ENCODE measurements around the gene RAD9B.
"Not testable (repeated sequence)": the region's sequence is repeated elsewhere in the genome, so short reads cannot be mapped to it uniquely, and the experiment has no call there.

The RAD9B gene

DNA sequence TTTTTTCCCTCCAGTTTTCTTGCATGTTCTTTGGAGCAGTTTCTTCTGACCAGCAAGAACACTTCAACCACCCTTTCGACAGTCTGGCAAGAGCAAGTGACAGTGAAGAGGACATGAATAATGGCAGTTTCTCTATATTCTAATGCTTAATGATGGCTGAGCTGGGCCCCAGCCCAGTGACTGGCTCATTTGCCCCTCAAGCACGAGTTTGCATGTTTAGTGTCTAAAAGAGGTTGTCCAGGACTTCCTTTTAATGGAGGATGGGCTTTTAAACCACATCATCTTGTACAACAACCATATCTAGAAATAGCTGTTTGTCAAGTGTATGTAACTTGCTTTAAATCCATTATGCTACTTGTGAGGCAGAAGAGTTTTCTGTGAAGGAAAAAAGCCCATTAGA is 28.4 kb downstream of the RAD9B start:
- no peak for DNase-seq

DNA sequence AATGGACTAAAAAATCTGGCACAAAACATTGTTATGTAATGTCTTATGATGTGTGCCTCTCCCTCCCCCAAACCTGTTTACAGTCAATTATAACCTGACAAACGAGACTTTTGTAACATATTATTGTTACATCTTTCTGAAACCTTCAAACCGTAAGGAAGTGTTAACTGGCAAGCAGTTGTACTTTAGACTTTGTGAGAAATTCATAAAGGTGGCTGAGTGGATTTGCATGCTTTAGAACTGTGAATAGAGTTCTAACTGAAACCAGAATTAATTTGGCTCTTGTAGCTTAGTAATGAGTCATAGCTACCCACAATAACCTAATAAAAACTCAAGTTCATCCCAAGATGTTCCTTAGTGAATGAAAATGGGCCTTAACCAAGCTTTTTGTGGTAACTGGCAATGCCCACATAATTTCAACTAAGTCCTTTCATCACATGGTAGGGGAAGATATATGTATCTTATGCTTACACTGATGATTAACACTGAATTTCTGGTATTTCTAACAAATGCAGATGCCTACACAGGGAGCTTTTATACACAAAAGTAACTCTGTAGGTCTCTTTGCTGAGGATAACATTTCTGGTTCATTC is 29.7 kb downstream of the RAD9B start:
- DNase-seq = no peak

DNA sequence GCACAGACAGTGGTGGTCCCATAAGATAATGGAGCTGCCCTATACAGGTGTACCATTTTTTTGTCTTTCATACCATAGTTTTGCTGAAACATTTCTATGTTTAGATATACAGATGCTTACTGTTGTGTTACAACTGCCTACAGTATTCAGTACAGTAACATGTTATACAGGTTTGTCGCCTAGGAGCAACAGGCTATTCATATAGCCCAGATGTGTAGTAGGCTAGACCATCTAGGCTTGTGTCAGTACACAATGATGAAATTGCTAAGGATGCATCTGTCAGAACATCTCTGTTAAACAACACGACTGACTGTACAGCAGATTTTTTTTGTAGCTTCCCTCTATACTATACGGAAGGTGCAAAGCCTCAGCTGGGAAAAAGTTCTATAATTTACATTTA is 30.5 kb downstream of the RAD9B start:
- no peak for DNase-seq

DNA sequence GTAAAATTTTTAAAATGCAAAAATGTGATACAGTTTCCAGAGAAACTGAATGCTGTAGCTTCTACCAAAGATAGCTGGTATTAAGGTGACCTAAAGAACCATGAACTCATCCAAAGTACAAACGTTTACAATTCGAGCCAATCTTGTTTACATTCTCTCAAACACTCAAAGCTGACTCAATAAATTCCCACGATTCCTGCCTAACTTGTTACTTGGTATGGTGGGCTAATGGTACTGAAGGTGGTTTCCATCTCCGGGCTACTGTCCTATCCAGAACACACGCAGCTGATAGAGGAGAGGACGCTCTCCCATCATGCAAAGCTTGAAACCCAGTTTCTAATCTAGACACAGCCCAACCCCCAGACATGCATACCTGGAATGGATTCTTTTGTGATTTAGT is 31.5 kb downstream of the RAD9B start:
- no peak for DNase-seq

GRCh38 chr12:110534811-110535210 is 32.7 kb downstream of the RAD9B start:
- DNase-seq = no peak

DNA sequence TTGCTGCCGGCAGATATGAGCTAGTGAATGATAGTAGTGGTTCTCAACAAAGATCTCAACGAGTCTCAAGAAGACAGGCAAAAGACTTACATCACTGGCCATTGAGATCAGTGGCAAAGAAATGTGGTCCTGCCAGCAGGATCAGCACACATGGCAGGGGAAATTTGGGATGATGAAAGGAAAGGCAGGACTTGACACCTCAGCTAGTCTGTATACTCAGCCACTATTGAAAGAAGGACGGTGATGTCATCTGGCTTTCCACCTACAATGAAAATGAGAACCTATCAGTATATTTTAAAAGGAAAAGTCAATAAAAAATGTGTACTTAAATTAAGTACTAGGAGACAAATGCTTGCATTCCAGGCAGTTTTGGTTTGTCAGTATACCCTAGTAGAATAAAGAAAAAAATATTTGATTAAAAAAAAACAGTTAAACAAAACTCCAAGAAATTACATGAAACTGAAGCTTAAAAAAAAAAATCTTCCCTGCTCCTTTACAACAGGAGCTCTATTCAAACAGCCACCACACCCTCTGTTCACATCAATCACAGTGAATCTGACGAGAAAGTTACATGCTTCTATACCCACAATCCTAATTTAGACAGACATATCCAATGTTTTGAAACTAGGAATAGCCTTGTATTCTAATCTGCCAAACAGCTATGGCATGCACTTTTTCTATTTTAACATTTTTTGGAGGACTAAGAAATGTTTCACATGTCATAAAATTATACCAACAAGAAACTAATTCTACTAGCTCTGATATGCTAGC is 34.9 kb downstream of the RAD9B start:
- DNase-seq = no peak

- no peak for DNase-seq
These were observed 35.7 kb downstream of the RAD9B start for GRCh38 chr12:110537605-110538409.

GRCh38 chr12:110538869-110539622 is 36.9 kb downstream of the RAD9B start:
- DNase-seq = no peak

DNA sequence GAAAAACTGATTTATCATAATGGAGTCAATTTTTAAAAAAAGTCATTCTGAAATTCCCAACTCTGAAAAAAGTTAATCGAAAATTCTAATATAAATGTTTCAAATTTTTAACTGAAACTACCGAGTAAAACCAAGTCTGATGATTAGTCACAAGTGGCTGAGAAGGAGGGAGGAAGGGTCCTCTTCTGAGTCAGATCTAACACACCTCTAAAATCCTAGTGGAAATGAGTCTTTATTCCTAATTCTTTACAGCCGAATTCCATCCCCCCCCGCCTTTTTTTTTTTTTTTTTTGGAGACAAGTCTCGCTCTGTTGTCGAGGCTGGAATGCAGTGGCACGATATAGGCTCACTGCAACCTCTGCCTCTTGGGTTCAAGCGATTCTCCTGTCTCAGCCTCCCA is 37.9 kb downstream of the RAD9B start:
- no peak for DNase-seq

- no peak for DNase-seq
These were observed 41.3 kb downstream of the RAD9B start for GRCh38 chr12:110543252-110543959.

DNA sequence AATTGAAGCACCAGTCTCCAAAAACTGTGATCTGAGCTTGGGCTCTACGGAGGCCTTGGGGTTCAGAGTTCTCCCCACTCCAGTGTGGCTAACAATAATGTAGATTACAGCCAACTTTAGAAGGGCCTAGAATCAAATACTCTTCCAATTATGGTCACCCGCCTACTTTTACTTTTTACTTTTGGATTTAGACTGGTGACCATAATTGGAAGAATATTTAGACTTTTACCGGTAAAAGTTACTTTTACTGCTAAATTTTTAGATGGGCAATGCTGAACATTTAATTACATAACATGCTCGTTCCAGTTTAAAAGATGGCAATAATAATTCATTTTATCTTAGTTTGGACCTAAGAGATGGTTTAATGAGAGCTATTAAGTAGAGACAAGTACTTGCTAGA is 41.8 kb downstream of the RAD9B start:
- DNase-seq = no peak

- DNase-seq = not testable (repeated sequence)
These were observed 43.1 kb downstream of the RAD9B start for GRCh38 chr12:110545259-110545658.

GRCh38 chr12:110545812-110546211 is 43.7 kb downstream of the RAD9B start:
- no peak for DNase-seq

DNA sequence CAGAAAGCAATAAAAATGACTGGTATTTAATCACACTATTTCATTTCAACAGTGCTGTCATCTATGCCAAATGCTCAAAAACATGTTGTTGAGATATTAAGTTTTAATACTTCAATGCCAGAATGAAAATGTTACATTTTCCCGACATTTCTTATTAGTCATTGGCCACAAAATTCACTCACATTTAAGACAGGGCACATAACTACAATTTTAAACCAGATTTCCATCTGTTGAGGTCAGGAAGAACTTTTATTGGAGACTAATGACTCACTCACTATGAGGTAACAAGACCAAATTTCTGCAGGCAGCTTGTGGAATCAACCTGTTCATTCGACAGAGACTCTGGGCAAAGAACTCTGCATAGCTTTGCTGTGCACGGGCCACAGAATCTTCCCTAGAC is 44.2 kb downstream of the RAD9B start:
- DNase-seq = no peak

DNA sequence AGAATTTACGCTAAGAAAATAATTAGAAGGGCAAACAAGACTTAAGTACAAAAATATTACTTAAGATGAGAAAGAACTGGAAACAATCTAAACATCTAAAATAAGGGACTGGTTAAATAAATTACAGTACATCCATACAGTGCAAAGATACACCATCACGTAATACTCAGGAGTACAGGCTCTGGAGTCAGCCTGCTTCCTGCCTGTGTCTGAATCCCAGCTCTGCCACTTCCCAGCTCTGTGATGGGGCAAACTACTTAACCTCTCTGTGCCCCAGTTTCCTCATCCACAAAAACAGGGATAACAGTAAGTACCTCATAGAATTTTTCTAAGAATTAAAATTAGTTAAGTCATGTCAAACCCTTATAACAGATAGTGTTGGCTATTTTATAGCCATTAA is 45.0 kb downstream of the RAD9B start:
- no peak for DNase-seq

DNA sequence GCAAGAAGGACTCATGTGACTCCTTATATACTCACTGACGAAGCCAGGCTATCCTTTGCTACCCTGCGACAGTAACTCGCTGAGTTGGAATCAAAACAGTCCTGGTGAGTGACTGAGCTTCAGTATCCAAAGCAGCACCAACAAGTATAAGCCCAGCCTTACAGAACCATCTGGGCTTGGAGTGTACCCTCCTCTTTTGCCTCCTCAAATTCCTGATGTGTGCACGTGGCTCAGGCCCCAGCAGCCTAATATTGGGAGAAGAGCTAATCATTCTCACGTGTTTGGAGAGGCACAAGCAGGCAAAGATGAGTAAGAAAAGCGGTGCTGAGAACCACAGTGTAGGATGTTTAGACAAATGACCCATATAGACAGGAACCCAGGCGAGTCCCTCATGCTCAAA is 46.5 kb downstream of the RAD9B start:
- no peak for DNase-seq

- DNase-seq = no peak
These were observed 47.6 kb downstream of the RAD9B start for GRCh38 chr12:110549716-110550115.

- DNase-seq = no peak
These were observed 48.9 kb downstream of the RAD9B start for GRCh38 chr12:110550981-110551380.
